HG03108 (cell line): ENCODE data around the gene ATP6V1E1.
"Not testable (repeated sequence)": the region's sequence is repeated elsewhere in the genome, so short reads cannot be mapped to it uniquely, and the experiment has no call there.

Experiments
- ATAC-seq: cut with Tn5 transposase; IDR thresholded peaks from one replicate; pipeline ENCODE4 v1.9.1; 2021; ENCODE audit warnings: moderate library complexity; ENCODE audit not compliant: unreplicated experiment

ATP6V1E1 gene

DNA sequence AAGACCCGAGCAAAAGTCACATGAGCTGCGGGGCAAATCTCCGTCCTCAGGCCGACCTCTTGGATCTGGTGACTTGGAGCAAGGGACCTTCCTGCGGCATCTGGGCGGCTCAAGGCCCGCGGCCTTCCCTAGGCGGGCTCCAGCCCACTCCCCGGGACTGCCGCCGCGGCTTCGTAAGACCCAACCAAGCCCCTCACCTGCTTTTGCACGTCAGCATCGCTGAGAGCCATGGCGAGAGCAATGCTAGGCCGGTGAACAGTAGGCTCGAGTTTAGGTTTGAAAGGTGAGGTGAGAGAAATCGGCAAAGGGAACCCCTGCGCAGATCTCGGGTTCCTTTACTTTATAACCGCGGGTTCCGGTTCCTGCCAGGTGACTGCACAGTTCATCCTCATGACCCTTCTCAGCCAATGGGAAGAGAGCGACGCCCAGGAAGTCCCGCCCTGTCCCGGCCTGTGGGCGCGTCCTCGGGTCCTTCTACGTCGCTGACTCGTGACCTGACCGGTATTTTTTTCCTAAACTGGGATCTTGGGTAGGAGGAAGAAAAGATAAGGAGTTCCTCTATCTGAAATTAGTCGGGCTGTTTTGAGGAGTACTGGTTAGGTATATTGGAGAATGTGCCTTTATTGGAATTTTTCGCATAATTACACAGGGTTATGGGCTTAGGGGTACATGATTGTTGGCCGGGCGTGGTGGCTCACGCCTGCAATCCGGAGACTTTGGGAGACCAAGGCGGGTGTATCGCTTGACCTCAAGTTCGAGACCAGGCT lies at the start of gene ATP6V1E1:
Gene ATP6V1E1 (minus strand): TSS at position 344 of the 767 bp plus-strand sequence. CDS start 114 bp downstream, at position 230.
- ATAC-seq: peak; percentile 100

DNA sequence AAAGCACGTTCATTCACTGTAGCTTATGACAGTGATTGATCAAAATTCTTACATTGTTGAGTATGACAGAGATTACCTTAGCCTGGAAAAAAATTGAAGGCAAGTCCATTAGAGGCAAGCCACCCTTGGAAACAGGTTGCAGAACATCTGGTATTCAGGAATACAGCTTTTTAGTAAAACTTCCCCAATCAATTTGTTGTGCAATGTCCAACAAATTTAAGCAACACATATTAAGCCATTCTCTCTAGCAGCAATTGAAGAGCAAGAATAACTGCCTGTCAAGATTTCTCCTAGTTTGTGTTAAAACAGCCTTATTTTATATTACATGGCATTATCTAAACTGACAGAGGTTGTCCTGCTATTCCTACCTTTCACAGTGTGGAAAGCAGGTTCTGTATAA lies 47.0 kb upstream of the ATP6V1E1 start:
- no peak for ATAC-seq

DNA sequence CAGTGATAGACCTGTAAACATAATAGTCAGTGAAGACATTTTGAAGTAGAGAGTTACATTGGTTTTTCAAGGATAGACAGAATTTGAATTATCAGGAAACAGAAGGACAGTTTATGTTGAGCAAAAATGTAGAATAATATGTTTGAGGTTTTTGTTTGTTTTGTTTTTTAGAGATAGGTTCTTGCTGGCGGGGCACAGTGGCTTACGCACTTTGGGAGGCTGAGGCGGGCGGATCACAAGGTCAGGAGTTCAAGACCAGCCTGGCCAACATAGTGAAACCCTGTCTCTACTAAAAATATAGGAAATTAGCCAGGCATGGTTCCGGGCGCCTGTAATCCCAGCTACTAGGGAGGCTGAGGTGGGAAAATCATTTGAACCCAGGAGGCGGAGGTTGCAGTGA lies 45.6 kb upstream of the ATP6V1E1 start:
- ATAC-seq: no peak

DNA sequence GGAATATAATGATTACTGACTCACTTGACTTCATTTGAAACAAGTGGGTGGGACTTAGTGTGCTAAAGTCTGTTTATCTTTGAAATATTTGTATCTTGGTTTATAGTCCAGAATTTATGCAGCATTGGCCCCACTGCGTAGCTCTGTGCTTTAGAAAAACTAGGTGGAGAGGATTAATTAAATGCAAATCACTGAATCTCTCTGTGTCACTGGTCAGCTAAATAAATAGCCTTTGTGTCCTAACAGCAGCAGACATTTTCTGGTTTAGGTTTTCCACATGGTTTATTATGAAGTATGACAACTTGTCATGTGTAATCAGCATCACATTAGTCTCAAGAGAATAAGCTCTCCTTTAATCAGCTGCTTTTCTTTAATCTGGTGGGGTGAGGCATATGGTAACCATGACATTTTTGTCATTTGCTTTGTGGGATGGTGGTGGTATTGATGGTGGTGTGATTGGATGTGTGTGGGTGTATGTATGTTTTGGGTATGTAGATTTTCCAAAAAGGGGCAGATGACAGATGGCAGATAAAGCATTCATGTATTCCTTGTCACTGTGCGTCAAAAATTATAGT lies 44.0 kb upstream of the ATP6V1E1 start:
- no peak for ATAC-seq

DNA sequence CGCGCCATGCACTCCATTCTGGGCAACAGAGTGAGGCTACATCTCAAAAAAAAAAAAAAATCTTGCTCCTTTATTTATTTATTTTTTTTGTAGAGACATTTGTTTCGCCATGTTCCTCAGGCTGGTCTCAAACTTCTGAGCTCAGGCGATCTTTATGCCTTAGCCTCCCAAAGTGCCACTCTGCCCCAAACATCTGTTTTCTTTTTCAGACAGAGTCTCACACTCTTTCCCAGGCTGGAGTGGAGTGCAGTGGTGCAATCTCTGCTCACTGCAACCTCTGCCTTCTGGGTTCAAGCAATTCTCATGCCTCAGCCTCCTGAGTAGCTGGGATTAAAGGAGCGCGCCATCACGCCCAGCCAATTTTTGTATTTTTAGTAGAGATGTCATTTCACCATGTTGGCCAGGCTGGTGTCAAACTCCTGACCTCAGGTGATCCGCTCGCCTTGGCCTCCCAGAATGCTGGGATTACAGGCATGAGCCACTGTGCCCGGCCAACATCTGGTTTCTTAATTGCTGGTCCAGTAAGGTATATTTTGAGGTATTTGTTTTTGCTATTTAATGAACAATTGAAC lies 43.1 kb upstream of the ATP6V1E1 start:
- not testable (repeated sequence) for ATAC-seq

DNA sequence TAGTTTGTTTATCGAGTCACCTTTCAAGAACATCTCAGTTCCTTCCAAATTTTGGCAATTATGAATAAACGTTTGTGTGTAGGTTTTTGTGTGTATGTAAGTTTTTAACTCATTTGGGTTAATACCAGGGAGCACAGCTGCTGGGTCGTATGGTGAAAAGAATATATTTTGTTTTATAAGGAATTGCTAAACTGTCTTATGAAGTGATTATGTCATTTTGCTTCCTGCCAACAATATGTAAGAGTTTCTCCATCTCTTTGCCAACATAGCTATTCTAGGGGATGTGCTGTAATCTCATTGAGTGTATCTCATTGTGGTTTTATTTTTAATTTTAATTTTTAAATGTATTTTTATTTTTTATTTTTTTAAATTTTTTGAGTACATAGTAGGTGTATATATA lies 37.3 kb upstream of the ATP6V1E1 start:
- ATAC-seq: no peak

GRCh38 chr22:17665248-17665647 lies 36.7 kb upstream of the ATP6V1E1 start:
- no peak for ATAC-seq

DNA sequence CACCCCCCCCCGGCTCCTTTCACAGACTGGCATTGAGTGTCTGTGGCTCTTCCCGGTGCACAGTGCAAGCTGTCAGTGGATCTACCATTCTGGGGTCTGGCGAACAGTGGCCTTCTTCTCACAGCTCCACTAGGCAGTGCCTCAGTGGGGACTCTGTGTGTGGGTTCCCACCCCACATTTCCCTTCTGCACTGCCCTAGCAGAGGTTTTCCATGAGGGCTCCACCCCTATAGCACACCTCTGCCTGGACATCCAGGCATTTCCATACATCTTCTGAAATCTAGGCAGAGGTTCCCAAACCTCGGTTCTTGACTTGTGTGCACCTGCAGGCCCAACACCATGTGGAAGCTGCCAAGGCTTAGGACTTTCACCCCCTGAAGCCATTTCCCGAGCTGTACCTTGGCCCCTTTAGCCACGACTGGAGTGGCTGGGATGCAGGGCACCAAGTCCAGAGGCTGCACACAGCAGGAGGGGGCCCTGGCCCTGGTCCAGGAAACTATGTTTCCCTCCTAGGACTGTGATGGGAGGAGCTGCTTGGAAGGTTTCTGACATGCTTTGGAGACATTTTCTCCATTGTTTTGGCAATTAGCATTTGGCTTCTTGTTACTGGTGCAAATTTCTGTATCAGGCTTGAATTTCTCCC lies 36.0 kb upstream of the ATP6V1E1 start:
- no peak for ATAC-seq

GRCh38 chr22:17656870-17657395 lies 28.4 kb upstream of the ATP6V1E1 start:
- no peak for ATAC-seq

DNA sequence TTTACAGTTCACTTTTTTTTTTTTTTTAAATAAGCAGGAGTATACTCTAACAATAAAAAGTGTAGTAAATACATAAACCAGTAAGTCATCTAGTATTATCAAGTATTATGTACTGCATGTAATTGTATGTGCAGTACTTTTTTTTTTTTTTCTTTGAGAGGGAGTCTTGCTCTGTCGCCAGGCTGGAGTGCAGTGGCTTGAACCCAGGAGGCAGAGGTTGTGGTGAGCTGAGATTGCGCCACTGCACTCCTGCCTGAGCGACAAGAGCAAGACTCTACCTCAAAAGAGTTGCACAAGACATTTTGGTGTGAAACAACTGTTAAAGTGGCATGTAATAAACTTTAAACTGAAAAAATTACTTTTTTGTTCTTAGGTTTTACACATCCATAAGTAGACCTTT lies 26.7 kb upstream of the ATP6V1E1 start:
- ATAC-seq: no peak

- ATAC-seq: no peak
These were observed 20.0 kb upstream of the ATP6V1E1 start for GRCh38 chr22:17648569-17648968.

- no peak for ATAC-seq
These were observed 19.4 kb upstream of the ATP6V1E1 start for GRCh38 chr22:17647991-17648390.

- ATAC-seq: no peak
These were observed 18.9 kb upstream of the ATP6V1E1 start for GRCh38 chr22:17647452-17647851.

DNA sequence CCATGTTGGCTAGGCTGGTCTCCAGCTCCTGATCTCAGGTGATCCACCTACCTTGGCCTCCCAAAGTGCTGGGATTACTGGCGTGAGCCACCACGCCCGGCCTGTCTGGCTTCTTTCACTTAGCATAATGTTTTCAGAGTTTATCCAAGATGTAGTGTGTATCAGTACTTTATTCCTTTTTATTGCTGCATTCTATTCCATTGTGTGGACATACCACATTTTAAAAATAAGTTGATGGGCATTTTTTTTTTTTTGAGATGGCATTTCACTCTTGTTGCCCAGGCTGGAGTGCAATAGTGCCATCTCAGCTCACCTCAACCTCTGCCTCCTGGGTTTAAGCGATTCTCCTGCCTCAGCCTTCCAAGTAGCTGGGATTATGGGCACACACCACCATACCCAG lies 13.8 kb upstream of the ATP6V1E1 start:
- ATAC-seq: not testable (repeated sequence)

- no peak for ATAC-seq
These were observed 12.7 kb upstream of the ATP6V1E1 start for GRCh38 chr22:17641269-17641668.

DNA sequence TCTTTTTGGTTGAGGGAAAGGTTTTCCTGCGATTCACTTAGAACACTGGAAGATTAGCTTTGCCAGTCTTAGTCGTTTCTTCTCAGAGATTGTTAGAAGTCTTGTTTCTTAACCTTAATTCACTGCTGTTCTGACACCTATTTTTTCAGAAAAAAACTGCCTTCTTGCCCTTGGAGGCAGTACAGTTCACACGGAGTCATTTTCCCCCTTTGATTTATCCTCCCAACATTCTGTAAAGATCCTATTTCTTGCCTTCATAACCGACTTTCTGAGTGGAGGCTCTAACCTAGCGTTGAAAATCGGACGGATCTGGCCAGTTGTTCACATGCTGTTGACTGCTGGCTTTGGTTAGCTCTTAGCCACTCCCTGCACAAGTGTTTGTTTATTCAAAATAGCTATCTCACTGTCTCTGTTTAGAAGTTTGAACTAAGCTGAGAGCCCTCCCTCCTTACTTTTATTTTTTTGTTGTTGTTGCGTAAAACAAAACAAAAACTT lies 10.7 kb upstream of the ATP6V1E1 start:
- no peak for ATAC-seq

DNA sequence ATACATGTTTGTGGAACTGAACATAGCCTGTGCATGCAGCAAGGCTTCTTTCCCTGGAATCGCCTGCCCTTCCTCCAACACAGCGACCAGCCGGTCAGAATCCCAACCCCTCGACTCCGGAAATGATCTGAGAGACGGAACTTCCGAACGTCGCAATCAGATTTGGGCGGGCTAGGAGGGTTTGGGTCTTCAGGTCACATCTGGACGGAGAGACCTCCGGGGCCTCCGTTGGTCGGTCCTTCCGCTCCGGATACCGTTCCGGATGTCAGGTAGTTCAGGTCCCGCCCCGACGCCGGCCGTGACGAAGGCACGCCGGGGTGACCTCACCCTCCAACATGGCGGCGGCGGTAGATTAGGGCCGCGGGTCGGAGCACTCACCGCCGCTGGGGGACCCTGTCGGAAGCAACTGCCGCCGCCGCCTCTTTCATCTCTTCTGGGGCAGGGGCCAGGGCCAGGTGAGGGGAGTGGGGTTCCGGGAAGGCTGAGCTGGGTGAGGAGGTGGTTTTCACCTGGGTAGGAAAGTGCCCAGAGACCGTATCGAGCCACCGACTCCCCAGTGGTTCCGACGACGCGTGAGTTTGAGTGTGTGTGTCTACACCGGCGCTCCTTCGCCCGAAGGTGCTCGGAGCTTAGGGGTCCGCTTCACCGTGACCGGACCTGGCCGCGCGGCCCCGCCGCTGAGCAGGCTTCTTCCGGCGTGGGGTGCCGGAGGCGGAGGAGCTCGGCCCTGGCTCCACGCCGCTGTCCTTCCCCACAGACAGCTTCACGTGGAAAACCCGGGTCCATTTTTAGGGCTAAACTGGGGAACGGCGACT lies 10.1 kb upstream of the ATP6V1E1 start, which contains the start of gene BCL2L13:
Gene BCL2L13 (plus strand): TSS at position 326 of the 815 bp plus-strand sequence. CDS start 16,955 bp downstream, outside the sequence.
- ATAC-seq: peak; percentile 97

DNA sequence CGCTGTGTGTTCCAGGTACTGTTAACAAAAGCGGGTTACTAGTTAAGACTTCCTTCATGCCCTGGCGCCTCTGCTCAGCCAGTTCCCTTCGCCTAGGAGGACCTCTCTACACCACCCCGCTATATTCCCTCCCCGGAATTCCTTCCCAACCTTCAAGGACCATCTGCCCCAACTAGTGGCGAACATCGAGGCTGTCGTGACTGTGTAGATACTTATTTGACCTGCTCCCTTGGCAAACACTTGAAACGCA lies 9.6 kb upstream of the ATP6V1E1 start:
- ATAC-seq: peak; percentile 16

DNA sequence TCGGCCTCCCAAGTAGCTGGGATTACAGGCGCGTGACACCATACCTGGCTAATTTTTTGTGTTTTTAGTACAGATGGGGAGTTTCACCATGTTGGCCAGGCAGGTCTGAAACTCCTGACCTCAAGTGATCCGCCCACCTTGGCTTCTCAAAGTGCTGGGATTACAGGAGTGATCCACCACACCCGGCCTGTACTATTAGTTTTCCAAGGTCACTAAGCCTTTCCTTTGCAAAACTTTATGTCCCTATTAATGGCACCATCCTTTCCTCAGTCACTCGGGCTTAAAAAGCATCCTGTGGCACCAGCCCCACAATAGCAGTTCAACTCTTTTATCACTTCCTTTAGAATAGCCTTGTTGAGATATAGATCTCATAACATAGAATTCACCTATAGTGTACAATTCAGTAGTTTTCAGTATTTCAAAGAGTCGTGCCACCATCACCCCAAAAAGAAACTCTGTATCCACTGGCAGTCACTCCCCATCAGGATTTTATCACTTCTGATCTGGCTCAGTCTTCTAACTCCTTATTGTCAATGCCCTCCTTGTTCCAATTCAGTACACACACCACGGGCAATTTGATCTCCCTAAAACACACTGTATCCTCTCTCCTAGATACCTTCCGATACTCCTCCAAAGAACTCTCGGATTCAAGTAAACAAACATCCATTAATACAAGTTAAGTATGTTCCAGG lies 9.1 kb upstream of the ATP6V1E1 start:
- ATAC-seq: no peak

DNA sequence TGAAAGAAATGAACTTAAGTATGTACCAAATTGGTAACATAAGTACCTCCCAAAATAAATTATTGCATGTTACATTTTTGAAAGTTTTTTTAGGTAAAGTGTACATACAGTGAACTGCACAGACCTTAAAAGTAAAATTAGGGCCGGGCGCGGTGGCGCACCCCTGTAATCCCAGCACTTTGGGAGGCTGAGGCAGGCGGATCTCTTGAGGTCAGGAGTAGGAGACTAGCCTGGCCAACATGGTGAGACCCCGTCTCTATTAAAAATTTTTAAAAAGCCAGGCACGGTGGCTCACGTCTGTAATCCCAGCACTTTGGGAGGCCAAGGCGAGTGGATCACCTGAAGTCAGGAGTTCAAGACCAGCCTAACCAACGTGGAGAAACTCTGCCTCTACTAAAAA lies 8.3 kb upstream of the ATP6V1E1 start:
- ATAC-seq: not testable (repeated sequence)
